Measurements from ENCODE around the gene KRT36. TPM values are rescaled to one million over a fixed set of nuclear protein-coding genes. Genes with fewer than 3 reads are reported as not detected.

The KRT36 gene
- total and polyA plus RNA-seq, 2 donors (not counting 3 experiments of a cell fraction or from before 2014, with no cell fraction given), result 0.04 TPM; not detected in 1

- no peak for FAIRE-seq
These were observed 34.1 kb upstream of the KRT36 start for GRCh38 chr17:41523787-41524186.

GRCh38 chr17:41523225-41523593, 33.5 kb upstream of the KRT36 start:
- POLR2A ChIA-PET, result no interaction called here
- no peaks in the 10 kb centered on the region for H3K9me3 ChIP-seq (replicated peaks; ENCODE audit: control insufficient read depth, insufficient read depth, low read length)
- H3K9ac ChIP-seq (replicated peaks; ENCODE audit: extremely low read depth, insufficient read depth, low read length), result no peak overlapping the region
- no peak for FAIRE-seq
- BruUV-seq (replicated peaks), result no TSS peak
- dilution Hi-C loops (cut with MboI; ENCODE audit: extremely low pct_ligation_motif_present, low sequenced_read_pairs), result no loop called here
- H3K36me3 ChIP-seq (ENCODE audit: control insufficient read depth in 2 of 2, extremely low read depth in 1 of 2, insufficient read depth in 2 of 2, low read length in 2 of 2), result no peaks in the 10 kb centered on the region
- H2AFZ ChIP-seq (ENCODE audit: low read depth, low read length), result no peak overlapping the region
- no peaks in the 10 kb centered on the region for H3K9me1 ChIP-seq (replicated peaks; ENCODE audit: control insufficient read depth, extremely low read depth, insufficient read depth, low read length)
- no peak overlapping the region for H3K4me3 ChIP-seq (replicated peaks in 1 of 3; ENCODE audit: insufficient read depth in 1 of 3, low read depth in 1 of 3, low read length in 3 of 3)
- intact Hi-C loops (cut with micrococcal nuclease), result no loop called here
- no peak overlapping the region for H3K4me2 ChIP-seq (ENCODE audit: insufficient read depth, low read length)
- H3K27ac ChIP-seq (ENCODE audit: insufficient read depth, low read depth, low read length), result no peak overlapping the region
- no peak for TF ChIP-seq POLR2A (IDR thresholded peaks at IDR 0.05; ENCODE audit: low read depth, low read length)
- no peak for TF ChIP-seq POLR2AphosphoS5 (IDR thresholded peaks at IDR 0.05; ENCODE audit: insufficient read depth, low read depth, low read length)
- no peak for TF ChIP-seq GATA2 (IDR thresholded peaks at IDR 0.05; ENCODE audit: insufficient read depth, insufficient read length, low read depth, low read length)
- TF ChIP-seq EZH2 (IDR thresholded peaks at IDR 0.05; ENCODE audit: borderline replicate concordance, low read depth, low read length, severe bottlenecking), result no peak
- TF ChIP-seq JUN (IDR thresholded peaks at IDR 0.05; ENCODE audit: borderline replicate concordance, insufficient read depth, insufficient read length, low read depth), result no peak
- TF ChIP-seq CTCF (IDR thresholded peaks at IDR 0.05; ENCODE audit: extremely low read depth in 1 of 2, insufficient read depth in 1 of 2, low read depth in 1 of 2, low read length in 2 of 2), result no peak
- TF ChIP-seq MAX (IDR thresholded peaks at IDR 0.05; ENCODE audit: insufficient read depth, insufficient read length), result no peak
- no peak for TF ChIP-seq FOS (IDR thresholded peaks at IDR 0.05; ENCODE audit: borderline replicate concordance, insufficient read depth, low read length)
- no peak for TF ChIP-seq MYC (IDR thresholded peaks at IDR 0.05; ENCODE audit: low read depth, low read length)
- CTCF ChIA-PET, result interaction anchor here (8.5 kb wide), 1 partner anchor 27 kb away, joined by 126 read pairs; no protein-coding TSS in a partner anchor
- peaks cover 27% of the 10 kb centered on the region for H3K4me1 ChIP-seq (ENCODE audit: control insufficient read depth, extremely low read depth, insufficient read depth, low read length)
- H3K79me2 ChIP-seq (ENCODE audit: control insufficient read depth, insufficient read depth, low read length), result no peaks in the 10 kb centered on the region
- no peaks in the 10 kb centered on the region for H4K20me1 ChIP-seq (replicated peaks; ENCODE audit: control insufficient read depth, extremely low read depth, insufficient read depth, low read length)
- DNase-seq (ENCODE audit: low read depth, low spot score), result no peak
- H3K27me3 ChIP-seq (ENCODE audit: control insufficient read depth in 2 of 2, insufficient read depth in 2 of 2, low read length in 2 of 2), result no peaks in the 10 kb centered on the region

More at GRCh38 chr17:41523787-41524186, 34.1 kb upstream of the KRT36 start:
- CTCF ChIA-PET, result interaction anchor here (1.4 to 8.5 kb wide), 3 partner anchors 17 to 125 kb away, joined by 3 to 126 read pairs (median 6); no protein-coding TSS in a partner anchor
- Histone ChIP-seq H3K4me1 (ENCODE audit: control insufficient read depth, extremely low read depth, insufficient read depth, low read length) (peaks cover 30% of the 10 kb centered on the region), H3K27me3 (ENCODE audit: control insufficient read depth in 2 of 2, insufficient read depth in 2 of 2, low read length in 2 of 2) (no peaks in the 10 kb centered on the region), H4K20me1 (replicated peaks; ENCODE audit: control insufficient read depth, extremely low read depth, insufficient read depth, low read length) (no peaks in the 10 kb centered on the region), H3K36me3 (ENCODE audit: control insufficient read depth in 2 of 2, extremely low read depth in 1 of 2, insufficient read depth in 2 of 2, low read length in 2 of 2) (no peaks in the 10 kb centered on the region), H2AFZ (ENCODE audit: low read depth, low read length) (no peak overlapping the region), H3K9me3 (replicated peaks; ENCODE audit: control insufficient read depth, insufficient read depth, low read length) (no peaks in the 10 kb centered on the region), H3K4me3 (replicated peaks in 1 of 3; ENCODE audit: insufficient read depth in 1 of 3, low read depth in 1 of 3, low read length in 3 of 3) (no peak overlapping the region), H3K9me1 (replicated peaks; ENCODE audit: control insufficient read depth, extremely low read depth, insufficient read depth, low read length) (no peaks in the 10 kb centered on the region), H3K9ac (replicated peaks; ENCODE audit: extremely low read depth, insufficient read depth, low read length) (no peak overlapping the region), H3K4me2 (ENCODE audit: insufficient read depth, low read length) (no peak overlapping the region), H3K79me2 (ENCODE audit: control insufficient read depth, insufficient read depth, low read length) (no peaks in the 10 kb centered on the region), H3K27ac (ENCODE audit: insufficient read depth, low read depth, low read length) (no peak overlapping the region)
- TF ChIP-seq CTCF (IDR thresholded peaks at IDR 0.05; ENCODE audit: extremely low read depth in 1 of 2, insufficient read depth in 1 of 2, low read depth in 1 of 2, low read length in 2 of 2), result no peak
- TF ChIP-seq EZH2 (IDR thresholded peaks at IDR 0.05; ENCODE audit: borderline replicate concordance, low read depth, low read length, severe bottlenecking), result no peak
- BruUV-seq (replicated peaks), result no TSS peak
- POLR2A ChIA-PET, result no interaction called here
- DNase-seq (ENCODE audit: low read depth, low spot score), result no peak
- intact Hi-C loops (cut with micrococcal nuclease), result no loop called here
- dilution Hi-C loops (cut with MboI; ENCODE audit: extremely low pct_ligation_motif_present, low sequenced_read_pairs), result no loop called here

Measured in endothelial cell of umbilical vein (primary cell).